Keratinocyte (primary cell): ENCODE measurements around the gene STX8. TPM values are rescaled to one million over a fixed set of nuclear protein-coding genes. Genes with fewer than 3 reads are reported as not detected.

Experiments used
- DNase-seq: peaks from one replicate; pipeline ENCODE4 v3.0.0-alpha.2; 2011; ENCODE audit warnings: low read depth, missing footprints, low spot score
- FAIRE-seq: peaks from 2 replicates; lab custom pipeline; 2011; peaks lifted over from hg19 to GRCh38; lab: Jason Lieb, UNC
- H2AFZ ChIP-seq: 2 replicates; pipeline ENCODE4 v1.6.0; 2012; ENCODE audit warnings: low read length, control low read depth, inconsistent platforms; ENCODE audit not compliant: control insufficient read depth
- H3K27ac ChIP-seq: 2 replicates; pipeline ENCODE4 v1.5.1; 2011; ENCODE audit warnings: low read length; ENCODE audit not compliant: control insufficient read depth, insufficient read depth
- H3K27me3 ChIP-seq: 3 replicates; pipeline ENCODE4 v1.6.0; 2011; ENCODE audit warnings: low read length; ENCODE audit not compliant: control insufficient read depth, insufficient read depth; ENCODE audit errors: extremely low read depth
- H3K36me3 ChIP-seq, 2 experiments: 2 replicates in 1 of 2; 3 replicates in 1 of 2; pipeline ENCODE4 v1.5.1; 2011; ENCODE audit warnings: low read length in 2 of 2, mild to moderate bottlenecking in 1 of 2; ENCODE audit not compliant: control insufficient read depth in 2 of 2, insufficient read depth in 2 of 2; ENCODE audit errors: extremely low read depth in 1 of 2
- H3K4me1 ChIP-seq: 3 replicates; pipeline ENCODE4 v1.5.1; 2011; ENCODE audit warnings: low read length; ENCODE audit not compliant: control insufficient read depth, insufficient read depth; ENCODE audit errors: extremely low read depth
- H3K4me2 ChIP-seq: 3 replicates; pipeline ENCODE4 v1.6.0; 2011; ENCODE audit warnings: low read depth, low read length; ENCODE audit not compliant: control insufficient read depth, insufficient read depth; ENCODE audit errors: extremely low read depth
- H3K4me3 ChIP-seq, 3 experiments: fragments of 200-600 bp in 1 of 3; sonication (generic) in 1 of 3; 2 replicates in 2 of 3; 3 replicates in 1 of 3; pipeline ENCODE4 v1.5.1; 2011 to 2016; ENCODE audit warnings: low read length in 3 of 3, mild to moderate bottlenecking in 3 of 3, control low read depth in 2 of 3, inconsistent platforms in 1 of 3, low read depth in 1 of 3, mixed read lengths in 1 of 3, mixed run types in 1 of 3, moderate library complexity in 1 of 3; ENCODE audit not compliant: control insufficient read depth in 2 of 3, insufficient read depth in 2 of 3; ENCODE audit errors: extremely low read depth in 1 of 3
- H3K79me2 ChIP-seq: 2 replicates; pipeline ENCODE4 v1.6.0; 2012; ENCODE audit warnings: low read length; ENCODE audit not compliant: control insufficient read depth, insufficient read depth
- H3K9ac ChIP-seq: 3 replicates; pipeline ENCODE4 v1.6.0; 2011; ENCODE audit warnings: low read length; ENCODE audit not compliant: control insufficient read depth, insufficient read depth; ENCODE audit errors: extremely low read depth
- H3K9me1 ChIP-seq: 3 replicates; pipeline ENCODE4 v1.6.0; 2011; ENCODE audit warnings: low read length; ENCODE audit not compliant: control insufficient read depth, insufficient read depth; ENCODE audit errors: extremely low read depth
- H3K9me3 ChIP-seq: 2 replicates; pipeline ENCODE4 v1.5.1; 2012; ENCODE audit warnings: low read depth, low read length; ENCODE audit not compliant: control insufficient read depth
- H4K20me1 ChIP-seq: 3 replicates; pipeline ENCODE4 v1.6.0; 2011; ENCODE audit warnings: low read length; ENCODE audit not compliant: control insufficient read depth, insufficient read depth; ENCODE audit errors: extremely low read depth
- EZH2 ChIP-seq: IDR thresholded peaks from one replicate; pipeline ENCODE4 v1.6.1; 2012; ENCODE audit warnings: inconsistent platforms, mild to moderate bottlenecking, low read length, moderate library complexity
- dilution Hi-C: fragments of 300-500 bp; cut with MboI; formaldehyde crosslinking; loops from one replicate; pipeline ENCODE4 v1.7.0; 2020; ENCODE audit warnings: low sequenced_read_pairs; ENCODE audit not compliant: extremely low pct_ligation_motif_present
- polyA plus RNA-seq, 5 experiments: library from polyadenylated mRNA; depleted of rRNA in 3 of 5; stranded (reverse) in 3 of 5; stranded (forward) in 1 of 5; unstranded in 1 of 5; fragments of >200 nt; gene quantifications; 1 replicate in 1 of 5; 2 replicates in 3 of 5; 3 replicates in 1 of 5; pipeline versions ENCODE4 v1.2.1 to v1.2.3, GENCODE V29; 2011 to 2012; ENCODE audit warnings: missing spikeins in 2 of 5, low read depth in 1 of 5, low replicate concordance in 1 of 5
- TF ChIP-seq, protein P1 (sequence below), 3 experiments: IDR thresholded peaks in 1 of 3; conservative IDR thresholded peaks in 1 of 3; optimal IDR thresholded peaks in 1 of 3; 2 replicates in 2 of 3; 3 replicates in 1 of 3; pipeline versions ENCODE3 to v1.5.1; 2011; ENCODE audit warnings: low read length in 3 of 3, mild to moderate bottlenecking in 3 of 3, moderate library complexity in 2 of 3, control low read depth in 1 of 3, inconsistent platforms in 1 of 3; ENCODE audit not compliant: insufficient read depth in 2 of 3; ENCODE audit errors: extremely low read depth in 1 of 3

Gene STX8
- polyA plus RNA-seq, 1 donor (not counting 4 experiments of a cell fraction or from before 2014, with no cell fraction given) = 90.3 TPM

GRCh38 chr17:9432934-9433421 lies 142.6 kb downstream of the STX8 start:
- Histone ChIP-seq H3K4me2 (no peak overlapping the region), H3K9me3 (no peaks in the 10 kb centered on the region), H3K36me3 (no peaks in the 10 kb centered on the region), H4K20me1 (no peaks in the 10 kb centered on the region), H3K9me1 (no peaks in the 10 kb centered on the region), H3K79me2 (no peaks in the 10 kb centered on the region), H2AFZ (no peak overlapping the region), H3K27me3 (no peaks in the 10 kb centered on the region), H3K9ac (no peak overlapping the region), H3K4me1 (no peaks in the 10 kb centered on the region), H3K27ac (no peak overlapping the region), H3K4me3 (no peak overlapping the region)
- FAIRE-seq (no peak), DNase-seq (no peak)
- no peak for TF ChIP-seq EZH2
- TF ChIP-seq, protein P1, sequence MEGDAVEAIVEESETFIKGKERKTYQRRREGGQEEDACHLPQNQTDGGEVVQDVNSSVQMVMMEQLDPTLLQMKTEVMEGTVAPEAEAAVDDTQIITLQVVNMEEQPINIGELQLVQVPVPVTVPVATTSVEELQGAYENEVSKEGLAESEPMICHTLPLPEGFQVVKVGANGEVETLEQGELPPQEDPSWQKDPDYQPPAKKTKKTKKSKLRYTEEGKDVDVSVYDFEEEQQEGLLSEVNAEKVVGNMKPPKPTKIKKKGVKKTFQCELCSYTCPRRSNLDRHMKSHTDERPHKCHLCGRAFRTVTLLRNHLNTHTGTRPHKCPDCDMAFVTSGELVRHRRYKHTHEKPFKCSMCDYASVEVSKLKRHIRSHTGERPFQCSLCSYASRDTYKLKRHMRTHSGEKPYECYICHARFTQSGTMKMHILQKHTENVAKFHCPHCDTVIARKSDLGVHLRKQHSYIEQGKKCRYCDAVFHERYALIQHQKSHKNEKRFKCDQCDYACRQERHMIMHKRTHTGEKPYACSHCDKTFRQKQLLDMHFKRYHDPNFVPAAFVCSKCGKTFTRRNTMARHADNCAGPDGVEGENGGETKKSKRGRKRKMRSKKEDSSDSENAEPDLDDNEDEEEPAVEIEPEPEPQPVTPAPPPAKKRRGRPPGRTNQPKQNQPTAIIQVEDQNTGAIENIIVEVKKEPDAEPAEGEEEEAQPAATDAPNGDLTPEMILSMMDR (optimal IDR thresholded peaks at IDR 0.05 in 1 of 3, IDR thresholded peaks at IDR 0.05 in 1 of 3, conservative IDR thresholded peaks at IDR 0.05 in 1 of 3; ENCODE audit: extremely low read depth in 1 of 3, insufficient read depth in 2 of 3, low read length in 3 of 3) = no peak
- dilution Hi-C loops = no loop called here

GRCh38 chr17:9432134-9432885 lies 143.3 kb downstream of the STX8 start:
- H3K27me3 ChIP-seq = no peaks in the 10 kb centered on the region
- no peak overlapping the region for H3K27ac ChIP-seq
- no peak for FAIRE-seq
- no peaks in the 10 kb centered on the region for H3K9me3 ChIP-seq
- H3K79me2 ChIP-seq = no peaks in the 10 kb centered on the region
- TF ChIP-seq, protein P1 (optimal IDR thresholded peaks at IDR 0.05 in 1 of 3, IDR thresholded peaks at IDR 0.05 in 1 of 3, conservative IDR thresholded peaks at IDR 0.05 in 1 of 3; ENCODE audit: extremely low read depth in 1 of 3, insufficient read depth in 2 of 3, low read length in 3 of 3) = no peak
- no peak for TF ChIP-seq EZH2
- H3K36me3 ChIP-seq = no peaks in the 10 kb centered on the region
- no peak overlapping the region for H3K4me3 ChIP-seq
- no peaks in the 10 kb centered on the region for H4K20me1 ChIP-seq
- H3K4me1 ChIP-seq = no peaks in the 10 kb centered on the region
- no peak overlapping the region for H2AFZ ChIP-seq
- no peak overlapping the region for H3K4me2 ChIP-seq
- dilution Hi-C loops = no loop called here
- no peak overlapping the region for H3K9ac ChIP-seq
- no peaks in the 10 kb centered on the region for H3K9me1 ChIP-seq
- DNase-seq = no peak
